HEK293 (cell line): Measurements from ENCODE around the gene RGL3.

ENCODE experiments used
- CTCF ChIA-PET: fragments of 350-600 bp; formaldehyde crosslinking; extraction: SDS; loops from one replicate; lab custom pipeline; 2021; ENCODE audit warnings: antibody characterized with exemption; lab: Yijun Ruan, JAX
- POLR2A ChIA-PET: fragments of 300-600 bp; formaldehyde crosslinking; extraction: SDS; loops from one replicate; lab custom pipeline; 2020; ENCODE audit warnings: antibody characterized with exemption, inconsistent platforms; lab: Yijun Ruan, JAX
- H3K27ac ChIP-seq: fragments of 200-500 bp; sonication (Bioruptor generic); 2 replicates; pipeline ENCODE4 v1.5.1; 2014; ENCODE audit warnings: low read depth, low read length, control low read depth, inconsistent platforms; ENCODE audit errors: extremely low read depth
- H3K36me3 ChIP-seq, 2 experiments: fragments of 200-500 bp in 1 of 2; sonication (Bioruptor generic) in 1 of 2; 1 replicate in 1 of 2; 2 replicates in 1 of 2; pipeline ENCODE4 v1.5.1; 2014 to 2017; ENCODE audit warnings: inconsistent platforms in 2 of 2, low read length in 2 of 2; ENCODE audit not compliant: control insufficient read depth in 2 of 2, insufficient read depth in 1 of 2
- H3K4me1 ChIP-seq: fragments of 200-500 bp; sonication (Bioruptor generic); 2 replicates; pipeline ENCODE4 v1.5.1; 2014; ENCODE audit warnings: mild to moderate bottlenecking, low read length, inconsistent platforms; ENCODE audit not compliant: control insufficient read depth, insufficient read depth
- H3K4me3 ChIP-seq: 2 replicates; pipeline ENCODE4 v1.5.1; 2011; ENCODE audit warnings: low read depth, mild to moderate bottlenecking, control low read depth, low read length, moderate library complexity
- H3K9me3 ChIP-seq: fragments of 200-500 bp; sonication (Bioruptor generic); 2 replicates; pipeline ENCODE4 v1.5.1; 2014; ENCODE audit warnings: low read depth, low read length, inconsistent platforms; ENCODE audit not compliant: control insufficient read depth, insufficient read depth
- AEBP2 ChIP-seq: fragments of 450-650 bp; formaldehyde crosslinking; IDR thresholded peaks from 2 replicates; pipeline ENCODE4 v1.5.1; 2016; ENCODE audit warnings: missing biosample characterization, missing genetic modification characterization, borderline replicate concordance
- CTCF ChIP-seq: fragments of 450-650 bp; formaldehyde crosslinking; IDR thresholded peaks from 2 replicates; pipeline ENCODE4 v1.5.1; 2016; ENCODE audit warnings: missing biosample characterization, missing genetic modification characterization
- EGR2 ChIP-seq: fragments of 450-650 bp; formaldehyde crosslinking; IDR thresholded peaks from 2 replicates; pipeline ENCODE4 v1.5.1; 2016; ENCODE audit warnings: low read depth, missing biosample characterization, missing genetic modification characterization
- INSM2 ChIP-seq: fragments of 450-650 bp; formaldehyde crosslinking; IDR thresholded peaks from 2 replicates; pipeline ENCODE4 v1.5.1; 2016; ENCODE audit warnings: missing biosample characterization, missing genetic modification characterization
- KLF8 ChIP-seq: fragments of 450-650 bp; formaldehyde crosslinking; IDR thresholded peaks from 2 replicates; pipeline ENCODE4 v1.5.1; 2016; ENCODE audit warnings: missing biosample characterization, missing genetic modification characterization
- MEIS1 ChIP-seq: sonication (generic); formaldehyde crosslinking; IDR thresholded peaks from 2 replicates; pipeline ENCODE4 v1.8.1; 2022; ENCODE audit warnings: missing genetic modification reagents, mild to moderate bottlenecking, borderline replicate concordance
- PRDM1 ChIP-seq: fragments of 450-650 bp; formaldehyde crosslinking; IDR thresholded peaks from 2 replicates; pipeline ENCODE4; 2016; ENCODE audit warnings: missing biosample characterization, missing genetic modification characterization
- SP2 ChIP-seq: fragments of 450-650 bp; formaldehyde crosslinking; IDR thresholded peaks from 2 replicates; pipeline ENCODE4 v1.5.1; 2016; ENCODE audit warnings: missing biosample characterization, missing genetic modification characterization
- YY2 ChIP-seq: fragments of 450-650 bp; formaldehyde crosslinking; IDR thresholded peaks from 2 replicates; pipeline ENCODE4 v1.5.1; 2016; ENCODE audit warnings: missing biosample characterization, missing genetic modification characterization
- ZBTB21 ChIP-seq: fragments of 450-650 bp; formaldehyde crosslinking; IDR thresholded peaks from 2 replicates; pipeline ENCODE4 v1.5.1; 2017; ENCODE audit warnings: missing biosample characterization, missing genetic modification characterization
- ZBTB49 ChIP-seq: fragments of 450-650 bp; formaldehyde crosslinking; IDR thresholded peaks from 2 replicates; pipeline ENCODE4 v1.5.1; 2016; ENCODE audit warnings: missing biosample characterization, missing genetic modification characterization, low read depth
- ZFP41 ChIP-seq: fragments of 450-650 bp; formaldehyde crosslinking; IDR thresholded peaks from 2 replicates; pipeline ENCODE4 v1.5.1; 2016; ENCODE audit warnings: missing biosample characterization, missing genetic modification characterization, borderline replicate concordance
- ZNF280D ChIP-seq: fragments of 450-650 bp; formaldehyde crosslinking; IDR thresholded peaks from 2 replicates; pipeline ENCODE4 v1.5.1; 2016; ENCODE audit warnings: missing biosample characterization, missing genetic modification characterization
- ZNF366 ChIP-seq: fragments of 450-650 bp; formaldehyde crosslinking; conservative IDR thresholded peaks from 2 replicates; pipeline ENCODE4 v1.5.1; 2016; ENCODE audit warnings: missing biosample characterization, missing genetic modification characterization
- ZNF398 ChIP-seq: fragments of 450-650 bp; formaldehyde crosslinking; IDR thresholded peaks from 2 replicates; pipeline ENCODE4 v1.5.1; 2017; ENCODE audit warnings: missing biosample characterization, missing genetic modification characterization
- ZNF433 ChIP-seq: fragments of 450-650 bp; formaldehyde crosslinking; IDR thresholded peaks from 2 replicates; pipeline ENCODE4 v1.5.1; 2016; ENCODE audit warnings: missing biosample characterization, missing genetic modification characterization, low read depth
- ZNF560 ChIP-seq: fragments of 450-650 bp; formaldehyde crosslinking; IDR thresholded peaks from 2 replicates; pipeline ENCODE4 v1.5.1; 2017; ENCODE audit warnings: missing biosample characterization, missing genetic modification characterization, borderline replicate concordance
- ZNF645 ChIP-seq: fragments of 450-650 bp; formaldehyde crosslinking; IDR thresholded peaks from 2 replicates; pipeline ENCODE4; 2016; ENCODE audit warnings: missing biosample characterization, missing genetic modification characterization
- ZSCAN5A ChIP-seq: fragments of 450-650 bp; formaldehyde crosslinking; IDR thresholded peaks from 2 replicates; pipeline ENCODE4 v1.5.1; 2016; ENCODE audit warnings: missing biosample characterization, missing genetic modification characterization

RGL3 gene

GRCh38 chr19:11373885-11374432 lies 45.2 kb downstream of the RGL3 start (continued):
- 0 out of 2 replicates have a peak, but pooled peaks have one; percentile 59 for TF ChIP-seq ZNF645 (tag by site-specific recombination)
- TF ChIP-seq KLF8, result no peak
- TF ChIP-seq ZNF280D (tag by site-specific recombination), result peak; percentile 45; the same call in 1 of the 2 replicates
- peak; percentile 62; the same call in 1 of the 2 replicates for TF ChIP-seq INSM2 (tag by site-specific recombination)
- TF ChIP-seq MEIS1, result no peak
- 0 out of 2 replicates have a peak, but pooled peaks have one; percentile 26 for TF ChIP-seq ZBTB21 (tag by site-specific recombination)
- peak; percentile 75 for TF ChIP-seq ZNF366
- 0 out of 2 replicates have a peak, but pooled peaks have one; percentile 15 for TF ChIP-seq ZSCAN5A (tag by site-specific recombination)
- no peak for TF ChIP-seq AEBP2 (tag by site-specific recombination)
- TF ChIP-seq ZBTB49, result no peak
- no peak for TF ChIP-seq ZFP41 (tag by site-specific recombination)

GRCh38 chr19:11373166-11373884 lies 45.8 kb downstream of the RGL3 start:
- H3K9me3 ChIP-seq, result no peaks in the 10 kb centered on the region
- CTCF ChIA-PET, result interaction anchor here (0.6 kb wide), 1 partner anchor 62 kb away, joined by 3 read pairs; the partner anchor contains the start of gene PRKCSH
- H3K4me1 ChIP-seq, result peaks cover 4% of the 10 kb centered on the region; the same call in 1 of the 2 replicates
- peaks cover 0 to 21% of the 10 kb centered on the region in 2 experiments; a peak in 2 of 3 replicates for H3K36me3 ChIP-seq
- POLR2A ChIA-PET, result interaction anchor here (1.9 to 2.1 kb wide), 4 partner anchors 10 to 79 kb away, joined by 8 to 22 read pairs (median 15); partner anchors contain the start of gene EPOR
- H3K4me3 ChIP-seq, result no peak overlapping the region
- H3K27ac ChIP-seq, result no peak overlapping the region
- no peak for TF ChIP-seq ZNF398
- TF ChIP-seq ZNF560 (tag by site-specific recombination), result no peak
- TF ChIP-seq YY2 (tag by site-specific recombination), result no peak
- TF ChIP-seq SP2 (tag by site-specific recombination), result peak; percentile 61
- no peak for TF ChIP-seq ZNF433 (tag by site-specific recombination)
- peak; percentile 42; the same call in 1 of the 2 replicates for TF ChIP-seq EGR2 (tag by site-specific recombination)
- TF ChIP-seq PRDM1 (tag by site-specific recombination), result peak; percentile 65
- no peak for TF ChIP-seq CTCF (tag by site-specific recombination)
